GM04504 (cell line): ENCODE data around the gene GGTLC2.
A peak's percentile ranks its signal among the peaks of the same experiment; 100 is the strongest.
"Not testable (repeated sequence)": the region's sequence is repeated elsewhere in the genome, so short reads cannot be mapped to it uniquely, and the experiment has no call there.

ENCODE experiments used
- DNase-seq: peaks from one replicate; pipeline ENCODE4 v3.0.0-alpha.2; 2012; ENCODE audit warnings: low read depth

GGTLC2 gene

GRCh38 chr22:22669093-22669492 is 24.7 kb downstream of the GGTLC2 start:
- DNase-seq = no peak

- DNase-seq = no peak
These were observed 25.8 kb downstream of the GGTLC2 start for GRCh38 chr22:22670076-22670795.

GRCh38 chr22:22671506-22671905 is 27.1 kb downstream of the GGTLC2 start:
- DNase-seq = no peak

- DNase-seq = no peak
These were observed 28.7 kb downstream of the GGTLC2 start for GRCh38 chr22:22673099-22673498.

GRCh38 chr22:22673628-22674027 is 29.2 kb downstream of the GGTLC2 start:
- DNase-seq = no peak

- DNase-seq = no peak
These were observed 30.1 kb downstream of the GGTLC2 start for GRCh38 chr22:22674467-22674866.

- no peak for DNase-seq
These were observed 34.6 kb downstream of the GGTLC2 start for GRCh38 chr22:22678970-22679369.

- DNase-seq = no peak
These were observed 36.0 kb downstream of the GGTLC2 start for GRCh38 chr22:22680396-22680795.

GRCh38 chr22:22681221-22681739 is 36.9 kb downstream of the GGTLC2 start:
- no peak for DNase-seq

GRCh38 chr22:22682196-22682595 is 37.8 kb downstream of the GGTLC2 start:
- no peak for DNase-seq

GRCh38 chr22:22682807-22683667 is 38.6 kb downstream of the GGTLC2 start:
- DNase-seq = no peak

- no peak for DNase-seq
These were observed 39.4 kb downstream of the GGTLC2 start for GRCh38 chr22:22683668-22684361.

GRCh38 chr22:22684580-22685561 is 40.5 kb downstream of the GGTLC2 start:
- peak; percentile 53 for DNase-seq

GRCh38 chr22:22685586-22685985 is 41.2 kb downstream of the GGTLC2 start:
- DNase-seq = no peak

- not testable (repeated sequence) for DNase-seq
These were observed 42.0 kb downstream of the GGTLC2 start for GRCh38 chr22:22686202-22687115.

GRCh38 chr22:22687638-22688500 is 43.5 kb downstream of the GGTLC2 start:
- DNase-seq = peak; percentile 24

- DNase-seq = no peak
These were observed 45.4 kb downstream of the GGTLC2 start for GRCh38 chr22:22689621-22690345.

GRCh38 chr22:22691055-22691454 is 46.6 kb downstream of the GGTLC2 start:
- DNase-seq = no peak
